HepG2 (cell line): ENCODE data around the gene SKI. TPM values are rescaled to one million over a fixed set of nuclear protein-coding genes. Genes with fewer than 3 reads are reported as not detected.
A peak's percentile ranks its signal among the peaks of the same experiment; 100 is the strongest.

ENCODE experiments used
- CC2D1A ChIP-seq: sonication (generic); formaldehyde crosslinking; IDR thresholded peaks from 2 replicates; pipeline ENCODE4 v1.8.1; 2023; ENCODE audit warnings: mild to moderate bottlenecking, missing genetic modification reagents
- ELK4 ChIP-seq: sonication (generic); formaldehyde crosslinking; IDR thresholded peaks from 2 replicates; pipeline ENCODE4 v1.9.0; 2021; ENCODE audit warnings: missing genetic modification reagents, borderline replicate concordance
- EP300 ChIP-seq, 3 experiments: sonication (generic) in 1 of 3; formaldehyde crosslinking in 1 of 3; IDR thresholded peaks; 2 replicates each; pipeline versions ENCODE4 v1.5.1 to v1.6.1; 2011 to 2020; ENCODE audit warnings: low read depth in 2 of 3, low read length in 2 of 3, borderline replicate concordance in 1 of 3, improper control_type of control experiment in 1 of 3, mild to moderate bottlenecking in 1 of 3, missing genetic modification reagents in 1 of 3, moderate library complexity in 1 of 3
- FIP1L1 ChIP-seq: fragments of 200-400 bp; formaldehyde crosslinking; IDR thresholded peaks from 2 replicates; pipeline ENCODE4 v1.6.1; 2018; ENCODE audit warnings: low read depth, mild to moderate bottlenecking, low read length, moderate library complexity, borderline replicate concordance; ENCODE audit not compliant: insufficient read depth
- GATAD2A ChIP-seq: IDR thresholded peaks from 2 replicates; pipeline ENCODE4 v1.6.1; 2016
- JUNB ChIP-seq: sonication (generic); formaldehyde crosslinking; IDR thresholded peaks from 2 replicates; pipeline ENCODE4 v1.8.0; 2022; ENCODE audit warnings: missing genetic modification reagents, mild to moderate bottlenecking, borderline replicate concordance
- NFE2 ChIP-seq: sonication (generic); formaldehyde crosslinking; IDR thresholded peaks from 2 replicates; pipeline ENCODE4 v1.4.0; 2020; ENCODE audit warnings: missing genetic modification reagents
- SIX4 ChIP-seq: sonication (generic); formaldehyde crosslinking; IDR thresholded peaks from 2 replicates; pipeline ENCODE4 v1.4.0; 2020; ENCODE audit warnings: missing genetic modification reagents
- SMARCE1 ChIP-seq: fragments of 450-650 bp; IDR thresholded peaks from 2 replicates; pipeline ENCODE4 v1.6.1; 2017; ENCODE audit warnings: borderline replicate concordance
- SOX6 ChIP-seq, 2 experiments: fragments of 450-650 bp in 1 of 2; sonication (generic) in 1 of 2; formaldehyde crosslinking in 1 of 2; IDR thresholded peaks; 2 replicates each; pipeline versions ENCODE4 v1.4.0 to v1.6.1; 2017 to 2020; ENCODE audit warnings: antibody characterized with exemption in 1 of 2, mild to moderate bottlenecking in 1 of 2, missing genetic modification reagents in 1 of 2
- TCF7L2 ChIP-seq: IDR thresholded peaks from 2 replicates; pipeline ENCODE4 v1.6.1; 2011; ENCODE audit warnings: mild to moderate bottlenecking, low read depth, low read length, moderate library complexity
- THAP11 ChIP-seq: IDR thresholded peaks from 2 replicates; pipeline ENCODE4 v1.6.1; 2016; ENCODE audit warnings: missing biosample characterization, missing genetic modification reagents
- ZBTB8A ChIP-seq: sonication (generic); formaldehyde crosslinking; IDR thresholded peaks from 2 replicates; pipeline ENCODE4 v1.4.0; 2020; ENCODE audit warnings: mild to moderate bottlenecking, low read depth, missing genetic modification reagents, borderline replicate concordance
- ZNF160 ChIP-seq: sonication (generic); formaldehyde crosslinking; IDR thresholded peaks from 2 replicates; pipeline ENCODE4 v1.8.0; 2022; ENCODE audit warnings: mild to moderate bottlenecking, inconsistent platforms, missing genetic modification reagents
- ZNF282 ChIP-seq: fragments of 450-650 bp; IDR thresholded peaks from 2 replicates; pipeline ENCODE4 v1.6.1; 2018; ENCODE audit not compliant: partially characterized antibody
- ZNF619 ChIP-seq: sonication (generic); formaldehyde crosslinking; IDR thresholded peaks from 2 replicates; pipeline ENCODE4 v1.4.0; 2020; ENCODE audit warnings: mild to moderate bottlenecking, missing genetic modification reagents
- ZNF670 ChIP-seq: sonication (generic); formaldehyde crosslinking; IDR thresholded peaks from 2 replicates; pipeline ENCODE4 v1.8.0; 2022; ENCODE audit warnings: mild to moderate bottlenecking, missing genetic modification reagents, borderline replicate concordance
- ZNF816 ChIP-seq: sonication (generic); formaldehyde crosslinking; IDR thresholded peaks from 2 replicates; pipeline ENCODE4 v1.8.0; 2022; ENCODE audit warnings: missing genetic modification reagents, mild to moderate bottlenecking, borderline replicate concordance
- polyA plus RNA-seq, 8 experiments: library from polyadenylated mRNA; depleted of rRNA in 3 of 8; stranded (reverse) in 7 of 8; unstranded in 1 of 8; fragments of >200 nt; fragmentation: Illumina TruSeq in 4 of 8; extraction: Trizol in 4 of 8; gene quantifications; 2 replicates each; pipeline versions ENCODE4 v1.2.1 to v1.2.3, GENCODE V29; 2011 to 2016; ENCODE audit warnings: low read depth in 4 of 8, missing spikeins in 1 of 8, mixed read lengths in 1 of 8; ENCODE audit not compliant: insufficient read depth in 1 of 8
- total RNA-seq, 5 experiments: library from RNA; depleted of rRNA; stranded (reverse); fragments of >200 nt; fragmentation: Illumina TruSeq; extraction: Trizol; gene quantifications; 2 replicates each; pipeline ENCODE4 v1.2.3, GENCODE V29; 2016; ENCODE audit warnings: low read depth in 1 of 5
- TF ChIP-seq, protein P1 (sequence below): sonication (generic); formaldehyde crosslinking; IDR thresholded peaks from 2 replicates; pipeline ENCODE4 v1.5.1; 2020; ENCODE audit warnings: missing genetic modification reagents, mild to moderate bottlenecking, borderline replicate concordance
- TF ChIP-seq, protein P2 (sequence below): sonication (generic); formaldehyde crosslinking; IDR thresholded peaks from 2 replicates; pipeline ENCODE4 v1.4.0; 2020; ENCODE audit warnings: mild to moderate bottlenecking, missing genetic modification reagents
- TF ChIP-seq, protein P3 (sequence below): sonication (generic); formaldehyde crosslinking; IDR thresholded peaks from 2 replicates; pipeline ENCODE4 v1.4.0; 2020; ENCODE audit warnings: mild to moderate bottlenecking, missing genetic modification reagents
- TF ChIP-seq, protein P4 (sequence below): IDR thresholded peaks from 2 replicates; pipeline ENCODE4 v1.6.1; 2016; ENCODE audit warnings: control low read depth

SKI gene
- total and polyA plus RNA-seq, 2 of the 13 experiments (the other 11 are each of a cell fraction or from before 2014, with no cell fraction given): 4.7 to 6.9 TPM

- no peak for TF ChIP-seq ZNF670 (CRISPR knock-in tag)
- no peak for TF ChIP-seq ZNF816 (CRISPR knock-in tag)
- TF ChIP-seq ZNF160 (CRISPR knock-in tag): no peak
- TF ChIP-seq, protein P1, sequence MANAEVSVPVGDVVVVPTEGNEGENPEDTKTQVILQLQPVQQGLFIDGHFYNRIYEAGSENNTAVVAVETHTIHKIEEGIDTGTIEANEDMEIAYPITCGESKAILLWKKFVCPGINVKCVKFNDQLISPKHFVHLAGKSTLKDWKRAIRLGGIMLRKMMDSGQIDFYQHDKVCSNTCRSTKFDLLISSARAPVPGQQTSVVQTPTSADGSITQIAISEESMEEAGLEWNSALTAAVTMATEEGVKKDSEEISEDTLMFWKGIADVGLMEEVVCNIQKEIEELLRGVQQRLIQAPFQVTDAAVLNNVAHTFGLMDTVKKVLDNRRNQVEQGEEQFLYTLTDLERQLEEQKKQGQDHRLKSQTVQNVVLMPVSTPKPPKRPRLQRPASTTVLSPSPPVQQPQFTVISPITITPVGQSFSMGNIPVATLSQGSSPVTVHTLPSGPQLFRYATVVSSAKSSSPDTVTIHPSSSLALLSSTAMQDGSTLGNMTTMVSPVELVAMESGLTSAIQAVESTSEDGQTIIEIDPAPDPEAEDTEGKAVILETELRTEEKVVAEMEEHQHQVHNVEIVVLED (CRISPR knock-in tag): no peak
- TF ChIP-seq, protein P2, sequence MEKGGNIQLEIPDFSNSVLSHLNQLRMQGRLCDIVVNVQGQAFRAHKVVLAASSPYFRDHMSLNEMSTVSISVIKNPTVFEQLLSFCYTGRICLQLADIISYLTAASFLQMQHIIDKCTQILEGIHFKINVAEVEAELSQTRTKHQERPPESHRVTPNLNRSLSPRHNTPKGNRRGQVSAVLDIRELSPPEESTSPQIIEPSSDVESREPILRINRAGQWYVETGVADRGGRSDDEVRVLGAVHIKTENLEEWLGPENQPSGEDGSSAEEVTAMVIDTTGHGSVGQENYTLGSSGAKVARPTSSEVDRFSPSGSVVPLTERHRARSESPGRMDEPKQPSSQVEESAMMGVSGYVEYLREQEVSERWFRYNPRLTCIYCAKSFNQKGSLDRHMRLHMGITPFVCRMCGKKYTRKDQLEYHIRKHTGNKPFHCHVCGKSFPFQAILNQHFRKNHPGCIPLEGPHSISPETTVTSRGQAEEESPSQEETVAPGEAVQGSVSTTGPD (CRISPR knock-in tag): no peak
- TF ChIP-seq, protein P3, sequence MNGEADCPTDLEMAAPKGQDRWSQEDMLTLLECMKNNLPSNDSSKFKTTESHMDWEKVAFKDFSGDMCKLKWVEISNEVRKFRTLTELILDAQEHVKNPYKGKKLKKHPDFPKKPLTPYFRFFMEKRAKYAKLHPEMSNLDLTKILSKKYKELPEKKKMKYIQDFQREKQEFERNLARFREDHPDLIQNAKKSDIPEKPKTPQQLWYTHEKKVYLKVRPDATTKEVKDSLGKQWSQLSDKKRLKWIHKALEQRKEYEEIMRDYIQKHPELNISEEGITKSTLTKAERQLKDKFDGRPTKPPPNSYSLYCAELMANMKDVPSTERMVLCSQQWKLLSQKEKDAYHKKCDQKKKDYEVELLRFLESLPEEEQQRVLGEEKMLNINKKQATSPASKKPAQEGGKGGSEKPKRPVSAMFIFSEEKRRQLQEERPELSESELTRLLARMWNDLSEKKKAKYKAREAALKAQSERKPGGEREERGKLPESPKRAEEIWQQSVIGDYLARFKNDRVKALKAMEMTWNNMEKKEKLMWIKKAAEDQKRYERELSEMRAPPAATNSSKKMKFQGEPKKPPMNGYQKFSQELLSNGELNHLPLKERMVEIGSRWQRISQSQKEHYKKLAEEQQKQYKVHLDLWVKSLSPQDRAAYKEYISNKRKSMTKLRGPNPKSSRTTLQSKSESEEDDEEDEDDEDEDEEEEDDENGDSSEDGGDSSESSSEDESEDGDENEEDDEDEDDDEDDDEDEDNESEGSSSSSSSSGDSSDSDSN: no peak
- no peak for TF ChIP-seq FIP1L1
- no peak for TF ChIP-seq ZNF282
- TF ChIP-seq NFE2 (CRISPR knock-in tag): no peak
- no peak for TF ChIP-seq ZNF619 (CRISPR knock-in tag)
- TF ChIP-seq JUNB (CRISPR knock-in tag): no peak
- no peak for TF ChIP-seq TCF7L2
- TF ChIP-seq CC2D1A: no peak
- TF ChIP-seq SMARCE1: no peak
- TF ChIP-seq ZBTB8A: no peak
- no peak for TF ChIP-seq THAP11 (CRISPR knock-in tag)
- no peak for TF ChIP-seq SOX6 (IDR thresholded peaks at IDR 0.05)
- no peak; the same call in 1 of the 2 replicates for TF ChIP-seq SOX6 (CRISPR knock-in tag; IDR thresholded peaks at IDR 0.05)
- TF ChIP-seq, protein P4, sequence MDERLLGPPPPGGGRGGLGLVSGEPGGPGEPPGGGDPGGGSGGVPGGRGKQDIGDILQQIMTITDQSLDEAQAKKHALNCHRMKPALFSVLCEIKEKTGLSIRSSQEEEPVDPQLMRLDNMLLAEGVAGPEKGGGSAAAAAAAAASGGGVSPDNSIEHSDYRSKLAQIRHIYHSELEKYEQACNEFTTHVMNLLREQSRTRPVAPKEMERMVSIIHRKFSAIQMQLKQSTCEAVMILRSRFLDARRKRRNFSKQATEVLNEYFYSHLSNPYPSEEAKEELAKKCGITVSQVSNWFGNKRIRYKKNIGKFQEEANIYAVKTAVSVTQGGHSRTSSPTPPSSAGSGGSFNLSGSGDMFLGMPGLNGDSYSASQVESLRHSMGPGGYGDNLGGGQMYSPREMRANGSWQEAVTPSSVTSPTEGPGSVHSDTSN (CRISPR knock-in tag): no peak
- peak in 1 of 2 experiments; percentile 29; a peak in 1 of 4 replicates for TF ChIP-seq EP300 (IDR thresholded peaks at IDR 0.05; ENCODE audit: low read depth in 2 of 2, low read length in 2 of 2)
- no peak for TF ChIP-seq EP300 (CRISPR knock-in tag; IDR thresholded peaks at IDR 0.05; ENCODE audit: borderline replicate concordance)
- TF ChIP-seq SIX4 (CRISPR knock-in tag): no peak
- TF ChIP-seq GATAD2A (CRISPR knock-in tag): 0 out of 2 replicates have a peak, but pooled peaks have one; percentile 23
- no peak for TF ChIP-seq ELK4
These were observed 86.2 kb downstream of the SKI start (continued) for GRCh38 chr1:2314273-2314802.
